Nephron progenitor cell (in vitro differentiated cells): ENCODE results near the gene ANTXR1.

Experiments used
- DNase-seq: peaks from one replicate; pipeline ENCODE4 v3.0.0; 2021
- H3K27ac Mint-ChIP-seq: 2 replicates; pipeline ENCODE4 v1.8.0; 2021; ENCODE audit warnings: mild to moderate bottlenecking, moderate library complexity, mixed read lengths
- H3K27me3 Mint-ChIP-seq: 2 replicates; pipeline ENCODE4 v1.8.0; 2021; ENCODE audit warnings: mild to moderate bottlenecking, low read depth, mixed read lengths; ENCODE audit not compliant: poor library complexity
- H3K36me3 Mint-ChIP-seq: 2 replicates; pipeline ENCODE4 v1.8.0; 2021; ENCODE audit warnings: low read depth, mixed read lengths
- H3K4me1 Mint-ChIP-seq: 2 replicates; pipeline ENCODE4 v1.8.0; 2021; ENCODE audit warnings: mixed read lengths
- H3K4me3 Mint-ChIP-seq: 2 replicates; pipeline ENCODE4 v1.8.0; 2021; ENCODE audit warnings: mild to moderate bottlenecking, moderate library complexity, mixed read lengths
- H3K9me3 Mint-ChIP-seq: 2 replicates; pipeline ENCODE4 v1.8.0; 2021; ENCODE audit warnings: mild to moderate bottlenecking, moderate library complexity, mixed read lengths
- CTCF ChIP-seq: fragments of 200-600 bp; sonication (generic); IDR thresholded peaks from 2 replicates; pipeline ENCODE4 v1.5.0; 2021; ENCODE audit warnings: antibody characterized with exemption

Gene ANTXR1

GRCh38 chr2:69083235-69083748, 70.3 kb downstream of the ANTXR1 start:
- Mint-ChIP-seq H3K9me3 (no peaks in the 10 kb centered on the region), H3K27me3 (peaks cover under 1% of the 10 kb centered on the region)

GRCh38 chr2:69084492-69084891, 71.5 kb downstream of the ANTXR1 start:
- Mint-ChIP-seq H3K9me3 (no peaks in the 10 kb centered on the region), H3K4me3 (no peak overlapping the region), H3K27me3 (peaks cover 2% of the 10 kb centered on the region), H3K4me1 (peaks cover 26% of the 10 kb centered on the region), H3K27ac (no peak overlapping the region), H3K36me3 (peaks cover 86% of the 10 kb centered on the region)
- DNase-seq: no peak
- TF ChIP-seq CTCF: no peak

More at GRCh38 chr2:69083235-69083748, 70.3 kb downstream of the ANTXR1 start:
- no peak for TF ChIP-seq CTCF
- peaks cover 86% of the 10 kb centered on the region for H3K36me3 Mint-ChIP-seq
- peaks cover 26% of the 10 kb centered on the region for H3K4me1 Mint-ChIP-seq
- H3K4me3 Mint-ChIP-seq: no peak overlapping the region
- DNase-seq: no peak
- H3K27ac Mint-ChIP-seq: peak overlapping the region; percentile 97

GRCh38 chr2:69086466-69086865, 73.5 kb downstream of the ANTXR1 start:
- no peak for TF ChIP-seq CTCF
- DNase-seq: no peak
- Mint-ChIP-seq H3K36me3 (peaks cover 80% of the 10 kb centered on the region), H3K9me3 (no peaks in the 10 kb centered on the region), H3K4me3 (no peak overlapping the region), H3K4me1 (peaks cover 26% of the 10 kb centered on the region), H3K27me3 (peaks cover 2% of the 10 kb centered on the region), H3K27ac (no peak overlapping the region)

- Mint-ChIP-seq H3K9me3 (no peaks in the 10 kb centered on the region), H3K4me3 (no peak overlapping the region), H3K27me3 (peaks cover 2% of the 10 kb centered on the region), H3K36me3 (peaks cover 79% of the 10 kb centered on the region), H3K27ac (peak overlapping the region; percentile 14), H3K4me1 (peaks cover 18% of the 10 kb centered on the region)
- TF ChIP-seq CTCF: no peak
- no peak for DNase-seq
Observed at GRCh38 chr2:69087211-69087911, 74.4 kb downstream of the ANTXR1 start.

GRCh38 chr2:69087912-69088240, 74.9 kb downstream of the ANTXR1 start:
- H3K4me3 Mint-ChIP-seq: no peak overlapping the region
- no peak for TF ChIP-seq CTCF
- H3K27me3 Mint-ChIP-seq: peaks cover 2% of the 10 kb centered on the region
- no peaks in the 10 kb centered on the region for H3K9me3 Mint-ChIP-seq
- H3K4me1 Mint-ChIP-seq: peaks cover 13% of the 10 kb centered on the region
- H3K27ac Mint-ChIP-seq: peak overlapping the region; percentile 14
- no peak for DNase-seq
- peaks cover 81% of the 10 kb centered on the region for H3K36me3 Mint-ChIP-seq

- no peak for DNase-seq
- peaks cover 83% of the 10 kb centered on the region for H3K36me3 Mint-ChIP-seq
- no peak overlapping the region for H3K4me3 Mint-ChIP-seq
- H3K4me1 Mint-ChIP-seq: peaks cover 7% of the 10 kb centered on the region
- H3K27ac Mint-ChIP-seq: no peak overlapping the region
- H3K27me3 Mint-ChIP-seq: peaks cover 2% of the 10 kb centered on the region
- TF ChIP-seq CTCF: no peak
- H3K9me3 Mint-ChIP-seq: no peaks in the 10 kb centered on the region
Observed at GRCh38 chr2:69088466-69088865, 75.5 kb downstream of the ANTXR1 start.
